Endodermal cell (in vitro differentiated cells): ENCODE results near the gene MINAR1. TPM values are rescaled to one million over a fixed set of nuclear protein-coding genes. Genes with fewer than 3 reads are reported as not detected.

Experiments
- DNase-seq: peaks from one replicate; pipeline ENCODE4 v3.0.0-alpha.2; 2017
- H3K27ac ChIP-seq: 2 replicates; pipeline ENCODE4 v1.5.1; 2013; ENCODE audit warnings: mild to moderate bottlenecking, low read depth, low read length, moderate library complexity
- H3K27me3 ChIP-seq: 2 replicates; pipeline ENCODE4 v1.6.1; 2013; ENCODE audit warnings: mild to moderate bottlenecking, low read length, moderate library complexity; ENCODE audit not compliant: insufficient read depth, control insufficient read depth, poor library complexity, severe bottlenecking
- H3K36me3 ChIP-seq: 2 replicates; pipeline ENCODE4 v1.7.0; 2013; ENCODE audit warnings: mild to moderate bottlenecking, low read length, moderate library complexity; ENCODE audit not compliant: control insufficient read depth, insufficient read depth
- H3K4me1 ChIP-seq: one replicate; pipeline ENCODE4 v1.7.0; 2013; ENCODE audit warnings: low read length; ENCODE audit not compliant: control insufficient read depth, insufficient read depth
- H3K4me3 ChIP-seq: 2 replicates; pipeline ENCODE4 v1.5.1; 2013; ENCODE audit warnings: mild to moderate bottlenecking, low read length, moderate library complexity
- H3K9ac ChIP-seq: 2 replicates; pipeline ENCODE4 v1.6.1; 2013; ENCODE audit warnings: mild to moderate bottlenecking, low read length, moderate library complexity; ENCODE audit not compliant: poor library complexity, severe bottlenecking; ENCODE audit errors: extremely low read depth
- H3K9me3 ChIP-seq: 2 replicates; pipeline ENCODE4 v1.6.1; 2013; ENCODE audit warnings: mild to moderate bottlenecking, low read length, moderate library complexity; ENCODE audit not compliant: control insufficient read depth
- H3K27ac Mint-ChIP-seq: 2 replicates; pipeline ENCODE4 v1.8.0; 2020; ENCODE audit warnings: mixed read lengths
- H3K27me3 Mint-ChIP-seq: 2 replicates; pipeline ENCODE4 v1.8.0; 2021; ENCODE audit warnings: mild to moderate bottlenecking, mixed read lengths; ENCODE audit not compliant: insufficient read depth
- H3K36me3 Mint-ChIP-seq: 2 replicates; pipeline ENCODE4 v1.8.0; 2020; ENCODE audit warnings: low read depth, mixed read lengths
- H3K4me1 Mint-ChIP-seq: 2 replicates; pipeline ENCODE4 v1.8.0; 2020; ENCODE audit warnings: mixed read lengths
- H3K4me3 Mint-ChIP-seq: 2 replicates; pipeline ENCODE4 v1.8.0; 2020; ENCODE audit warnings: mild to moderate bottlenecking, moderate library complexity, mixed read lengths
- H3K9me3 Mint-ChIP-seq: 2 replicates; pipeline ENCODE4 v1.8.0; 2020; ENCODE audit warnings: mild to moderate bottlenecking, mixed read lengths
- CTCF ChIP-seq: fragments of 200-600 bp; sonication (generic); conservative IDR thresholded peaks from 2 replicates; pipeline ENCODE4 v1.5.0; 2021; ENCODE audit warnings: antibody characterized with exemption, mild to moderate bottlenecking
- WGBS, 2 experiments: methylation state at CpG; one replicate each; pipeline versions ENCODE4 v1.1.5 to v1.1.7; 2013; ENCODE audit warnings: missing lambda C conversion rate in 2 of 2, mixed read lengths in 1 of 2; ENCODE audit not compliant: insufficient coverage in 1 of 2, insufficient read length in 1 of 2; 5-methylcytosine and 5-hydroxymethylcytosine counted together
- total RNA-seq, 2 donors: library from RNA; stranded (reverse); fragmentation: NEBNext Ultra II Directional in 1 of 2; extraction: Animal tissue kit (Norgen Biotek cat#: 25700) in 1 of 2; gene quantifications; 2 replicates in 1 of 2; 3 replicates in 1 of 2; pipeline ENCODE4 v1.2.1, GENCODE V29; 2021

MINAR1 gene
- total RNA-seq, 2 donors from 2014 or later, result 1.1 to 1.2 TPM

GRCh38 chr15:79472446-79472845, 40.3 kb downstream of the MINAR1 start:
- TF ChIP-seq CTCF, result no peak
- no peaks in the 10 kb centered on the region for H3K9me3 ChIP-seq
- Mint-ChIP-seq H3K4me3 (no peak overlapping the region), H3K36me3 (no peaks in the 10 kb centered on the region), H3K27me3 (no peaks in the 10 kb centered on the region), H3K4me1 (no peaks in the 10 kb centered on the region), H3K9me3 (no peaks in the 10 kb centered on the region), H3K27ac (no peak overlapping the region)
- H3K9ac ChIP-seq, result no peak overlapping the region
- H3K27ac ChIP-seq, result no peak overlapping the region
- H3K4me1 ChIP-seq, result no peaks in the 10 kb centered on the region
- WGBS, 2 experiments, result 92% methylated on average over 3 of the region's 3 CpGs; no CpG with 5 or more reads in 1 of the 2 experiments
- H3K27me3 ChIP-seq, result no peaks in the 10 kb centered on the region
- no peak for DNase-seq
- H3K36me3 ChIP-seq, result no peaks in the 10 kb centered on the region
- H3K4me3 ChIP-seq, result no peak overlapping the region

GRCh38 chr15:79474252-79474651, 42.1 kb downstream of the MINAR1 start:
- Histone ChIP-seq H3K36me3 (no peaks in the 10 kb centered on the region), H3K9me3 (no peaks in the 10 kb centered on the region), H3K27ac (no peak overlapping the region), H3K27me3 (no peaks in the 10 kb centered on the region), H3K9ac (no peak overlapping the region), H3K4me3 (no peak overlapping the region), H3K4me1 (no peaks in the 10 kb centered on the region)
- H3K4me1 Mint-ChIP-seq, result no peaks in the 10 kb centered on the region
- H3K9me3 Mint-ChIP-seq, result no peaks in the 10 kb centered on the region
- H3K27me3 Mint-ChIP-seq, result no peaks in the 10 kb centered on the region
- H3K4me3 Mint-ChIP-seq, result no peak overlapping the region
- no peak for TF ChIP-seq CTCF
- 100% methylated on average over 1 of the region's 1 CpG for WGBS, 2 experiments
- DNase-seq, result no peak
- H3K36me3 Mint-ChIP-seq, result no peaks in the 10 kb centered on the region
- H3K27ac Mint-ChIP-seq, result no peak overlapping the region

- Mint-ChIP-seq H3K36me3 (no peaks in the 10 kb centered on the region), H3K4me3 (no peak overlapping the region), H3K27ac (no peak overlapping the region), H3K27me3 (no peaks in the 10 kb centered on the region), H3K4me1 (no peaks in the 10 kb centered on the region), H3K9me3 (no peaks in the 10 kb centered on the region)
- Histone ChIP-seq H3K9ac (no peak overlapping the region), H3K27me3 (no peaks in the 10 kb centered on the region), H3K27ac (no peak overlapping the region), H3K36me3 (no peaks in the 10 kb centered on the region), H3K9me3 (no peaks in the 10 kb centered on the region), H3K4me3 (no peak overlapping the region), H3K4me1 (no peaks in the 10 kb centered on the region)
- TF ChIP-seq CTCF, result no peak
- whole genome bisulfite sequencing, 2 experiments, result 83 to 97% methylated on average over 1 to 3 of the region's 3 CpGs
- no peak for DNase-seq
Measured at GRCh38 chr15:79475306-79475705, 43.2 kb downstream of the MINAR1 start.
